Upper lobe of left lung (tissue), 6 donors: ENCODE measurements around the gene ITPRIPL2. TPM values are rescaled to one million over a fixed set of nuclear protein-coding genes. Genes with fewer than 3 reads are reported as not detected.

Experiments
- ATAC-seq, 2 donors: fragments of 200-7000 bp; cut with Tn5 transposase; one replicate each; pipeline ENCODE4 v1.9.1; 2022; ENCODE audit warnings: mild to moderate bottlenecking in 2 of 2, moderate library complexity in 2 of 2; ENCODE audit not compliant: low FRiP score in 2 of 2
- DNase-seq, 2 donors: peaks; one replicate each; pipeline ENCODE4 v3.0.0-alpha.2; 2019 to 2020
- H3K27ac ChIP-seq, 4 donors: fragments of 200-600 bp; sonication (generic); one replicate each; pipeline ENCODE4 v1.5.1; 2016 to 2019
- H3K27me3 ChIP-seq, 4 donors: fragments of 200-600 bp; sonication (generic); one replicate each; pipeline ENCODE4 v1.5.1; 2017 to 2019
- H3K36me3 ChIP-seq, 4 donors: fragments of 200-600 bp; sonication (generic); one replicate each; pipeline ENCODE4 v1.5.1; 2016 to 2019
- H3K4me1 ChIP-seq, 4 donors: fragments of 200-600 bp; sonication (generic); one replicate each; pipeline ENCODE4 v1.5.1; 2018 to 2019
- H3K4me3 ChIP-seq, 4 donors: fragments of 200-600 bp; sonication (generic); one replicate each; pipeline ENCODE4 v1.5.1; 2017 to 2019; ENCODE audit warnings: mild to moderate bottlenecking in 2 of 4, moderate library complexity in 1 of 4
- H3K9me3 ChIP-seq, 4 donors: fragments of 200-600 bp; sonication (generic); one replicate each; pipeline ENCODE4 v1.5.1; 2018 to 2019
- CTCF ChIP-seq, 6 experiments: fragments of 450-650 bp in 4 of 6; fragments of 200-600 bp in 2 of 6; sonication (generic) in 2 of 6; IDR thresholded peaks; one replicate each; pipeline ENCODE4 v1.5.1; 2016 to 2019; ENCODE audit warnings: antibody characterized with exemption in 6 of 6
- EP300 ChIP-seq, 4 donors: sonication (generic); formaldehyde crosslinking; IDR thresholded peaks; one replicate each; pipeline ENCODE4 v1.5.1; 2017; ENCODE audit warnings: antibody characterized with exemption in 4 of 4, control low read depth in 2 of 4
- POLR2A ChIP-seq, 4 donors: fragments of 450-650 bp; IDR thresholded peaks; one replicate each; pipeline ENCODE4 v1.5.1; 2016 to 2017; ENCODE audit warnings: antibody characterized with exemption in 4 of 4, mild to moderate bottlenecking in 2 of 4
- POLR2AphosphoS5 ChIP-seq, 2 donors: sonication (generic); formaldehyde crosslinking; IDR thresholded peaks; one replicate each; pipeline ENCODE4 v1.5.1; 2017; ENCODE audit warnings: antibody characterized with exemption in 2 of 2
- WGBS, 2 donors: methylation state at CpG; one replicate each; pipeline ENCODE4 v1.1.5; 2017 to 2018; 5-methylcytosine and 5-hydroxymethylcytosine counted together
- total RNA-seq, 6 donors: library from RNA; depleted of rRNA in 4 of 6; stranded (reverse); fragments of >200 nt in 4 of 6; gene quantifications; one replicate each; pipeline versions ENCODE4 v1.1.0 to v1.2.1, GENCODE V29; 2016 to 2021
- donor health status: DM: no; HTN: no; CAD: no; lungs with moderate emphysema.
- donor health status: DM: no; HTN: yes; CAD: no; lungs with severe emphysema.

Gene ITPRIPL2
- total RNA-seq, 6 donors from 2014 or later, result 39.9 to 90.6 (median 57.5) TPM

- DNase-seq (no peak), ATAC-seq (no peak)
- peaks cover 0 to 8% (median 0%) of the 10 kb centered on the region in 4 donors for H3K27me3 ChIP-seq
- peaks cover 32 to 49% (median 35%) of the 10 kb centered on the region in 4 donors for H3K4me1 ChIP-seq
- H3K27ac ChIP-seq, result peak overlapping the region in 1 of 4 donors; percentile 98
- peaks cover 0 to 17% (median 11%) of the 10 kb centered on the region in 4 donors for H3K36me3 ChIP-seq
- 97% methylated on average over 2 of the region's 2 CpGs for WGBS, 2 donors
- no peak overlapping the region for H3K4me3 ChIP-seq
- H3K9me3 ChIP-seq, result no peaks in the 10 kb centered on the region
- no peak for TF ChIP-seq CTCF (IDR thresholded peaks at IDR 0.05)
- TF ChIP-seq POLR2A (IDR thresholded peaks at IDR 0.05), result no peak
- no peak for TF ChIP-seq EP300 (IDR thresholded peaks at IDR 0.05)
- no peak for TF ChIP-seq POLR2AphosphoS5 (IDR thresholded peaks at IDR 0.05)
These were observed 1.7 kb upstream of the ITPRIPL2 start for GRCh38 chr16:19112099-19112407.

- Histone ChIP-seq H3K4me3 (peak overlapping the region; percentile 61 to 83 (median 72)), H3K36me3 (peaks cover 0 to 20% (median 11%) of the 10 kb centered on the region in 4 donors), H3K9me3 (no peaks in the 10 kb centered on the region), H3K4me1 (peaks cover 50 to 63% (median 58%) of the 10 kb centered on the region in 4 donors), H3K27ac (peak overlapping the region; percentile 93 to 98 (median 97)), H3K27me3 (peaks cover 0 to 8% (median 0%) of the 10 kb centered on the region in 4 donors)
- 8 to 19% methylated on average over 19 to 62 of the region's 80 CpGs for WGBS, 2 donors
- peak in 2 of 4 donors; percentile 18 to 22 for TF ChIP-seq POLR2A (IDR thresholded peaks at IDR 0.05)
- peak in 2 of 4 donors; percentile 13 to 18 for TF ChIP-seq EP300 (IDR thresholded peaks at IDR 0.05)
- peak; percentile 61 to 70 for TF ChIP-seq POLR2AphosphoS5 (IDR thresholded peaks at IDR 0.05)
- peak in 5 of 6 experiments; percentile 3 to 67 (median 50) for TF ChIP-seq CTCF (IDR thresholded peaks at IDR 0.05)
- DNase-seq (peak; percentile 69 to 91), ATAC-seq (peak; percentile 20 to 22)
These were observed 789 bp downstream of the ITPRIPL2 start for GRCh38 chr16:19114359-19115147.

- peak overlapping the region; percentile 93 to 98 (median 97) for H3K27ac ChIP-seq
These were observed 1.6 kb downstream of the ITPRIPL2 start for GRCh38 chr16:19115148-19116021.

More at GRCh38 chr16:19115148-19116021, 1.6 kb downstream of the ITPRIPL2 start:
- ATAC-seq, result peak in 1 of 2 donors; percentile 0
- WGBS, 2 donors, result 75 to 80% methylated on average over 2 to 46 of the region's 50 CpGs
- DNase-seq, result peak in 1 of 2 donors; percentile 86
- H3K27me3 ChIP-seq, result peaks cover 0 to 8% (median 0%) of the 10 kb centered on the region in 4 donors
- TF ChIP-seq POLR2AphosphoS5 (IDR thresholded peaks at IDR 0.05) (no peak), CTCF (IDR thresholded peaks at IDR 0.05) (peak in 3 of 6 experiments; percentile 34 to 51 (median 51))
- no peaks in the 10 kb centered on the region for H3K9me3 ChIP-seq
- H3K4me1 ChIP-seq, result peaks cover 57 to 72% (median 65%) of the 10 kb centered on the region in 4 donors
- peak overlapping the region; percentile 61 to 83 (median 72) for H3K4me3 ChIP-seq
- H3K36me3 ChIP-seq, result peaks cover 0 to 23% (median 11%) of the 10 kb centered on the region in 4 donors
